Psoas muscle (tissue), 8 donors: ENCODE results near the gene ZMYND8. TPM values are rescaled to one million over a fixed set of nuclear protein-coding genes. Genes with fewer than 3 reads are reported as not detected.

Experiments
- ATAC-seq, 4 donors: fragments of 200-7000 bp; cut with Tn5 transposase; one replicate each; pipeline ENCODE4 v1.9.1; 2020; ENCODE audit warnings: moderate library complexity in 3 of 4, mild to moderate bottlenecking in 2 of 4
- DNase-seq, 2 donors: peaks; one replicate each; pipeline ENCODE4 v3.0.0-alpha.2; 2020
- H3K27ac ChIP-seq: fragments of 200-600 bp; one replicate; pipeline ENCODE4 v1.8.0; 2022
- H3K27me3 ChIP-seq, 3 donors: fragments of 200-600 bp in 1 of 3; one replicate each; pipeline versions ENCODE4 v1.6.1 to v1.8.0; 2013 to 2022; ENCODE audit warnings: low read length in 2 of 3, mild to moderate bottlenecking in 2 of 3, moderate library complexity in 1 of 3; ENCODE audit not compliant: insufficient read depth in 3 of 3
- H3K36me3 ChIP-seq, 2 donors: fragments of 200-600 bp in 1 of 2; one replicate each; pipeline versions ENCODE4 v1.6.1 to v1.8.0; 2013 to 2022; ENCODE audit warnings: low read depth in 1 of 2, mild to moderate bottlenecking in 1 of 2, moderate library complexity in 1 of 2; ENCODE audit not compliant: insufficient read depth in 1 of 2
- H3K4me1 ChIP-seq: fragments of 200-600 bp; one replicate; pipeline ENCODE4 v1.8.0; 2022
- H3K4me3 ChIP-seq: fragments of 200-600 bp; one replicate; pipeline ENCODE4 v1.8.0; 2022; ENCODE audit warnings: mild to moderate bottlenecking
- H3K9me3 ChIP-seq: fragments of 200-600 bp; one replicate; pipeline ENCODE4 v1.8.0; 2022
- CTCF ChIP-seq: fragments of 200-600 bp; IDR thresholded peaks from one replicate; pipeline ENCODE4 v1.8.0; 2022; ENCODE audit warnings: antibody characterized with exemption
- WGBS, 3 donors: extraction: QIAGEN DNeasy Blood & Tissue Kit; methylation state at CpG; one replicate each; pipeline versions ENCODE4 v1.1.6 to v1.1.7; 2013; 5-methylcytosine and 5-hydroxymethylcytosine counted together
- intact Hi-C, 2 donors: fragments of 100-400 bp; cut with DNase I; formaldehyde crosslinking; loops; one replicate each; pipeline versions ENCODE4 v1.11.0 to v1.14.2; 2022
- long read RNA-seq, 2 donors: library from polyadenylated mRNA; unstranded; transcript quantifications; one replicate each; pipeline ENCODE4 v2.0.0, GENCODE V29; 2021
- polyA plus RNA-seq, 3 donors: library from polyadenylated mRNA; stranded (reverse); fragments of 200-250 nt; gene quantifications; one replicate each; pipeline ENCODE4 v1.2.3, GENCODE V29; 2013
- total RNA-seq, 4 donors: library from RNA; stranded (reverse); fragmentation: NEBNext Ultra II Directional in 2 of 4; extraction: Animal tissue kit (Norgen Biotek cat#: 25700) in 2 of 4; gene quantifications; one replicate each; pipeline versions ENCODE4 v1.2.1 to v1.2.4, GENCODE V29; 2021 to 2023
- donor health status: healthy with polysubstance abuse.
- donor health status: DM: no; HTN: no; CAD: no; lungs with moderate emphysema.
- donor health status: Bipolar disorder and iron deficiency.
- donor health status: healthy.
- donor health status: DM: yes; HTN: yes; CAD: no.
- donor health status: DM: no; HTN: no; CAD: no.
- donor health status: DM: no; HTN: no; CAD: no.
- donor health status: DM: yes; HTN: yes; CAD: no.

The ZMYND8 gene
- total RNA-seq = 10 to 100 TPM; 17.7 to 42.9 (median 22.4) TPM
- 1 to 10 TPM; 4.7 to 9.5 (median 8.2) TPM for polyA plus RNA-seq
- long read RNA-seq, donor 1, partial matches to known transcripts = 15 of 23 reads
- long read RNA-seq, donor 1, other reads (novel, unspliced or antisense) = 8 of 23 reads
- long read RNA-seq, donor 2, partial matches to known transcripts = 20 of 38 reads
- long read RNA-seq, donor 2, other reads (novel, unspliced or antisense) = 18 of 38 reads

GRCh38 chr20:47356526-47357295 is at the start of gene ZMYND8:
Gene ZMYND8, minus strand, starts transcription at chr20:47356699. Its CDS starts 29 bp downstream, at chr20:47356670.
- intact Hi-C loops = no loop called here
- 6 to 8% (median 7%) methylated on average over 20 to 21 of the region's 21 CpGs for WGBS, 3 donors
- Histone ChIP-seq H3K27me3 (no peaks in the 10 kb centered on the region), H3K36me3 (no peaks in the 10 kb centered on the region), H3K4me1 (peaks cover 93% of the 10 kb centered on the region), H3K4me3 (peak within 1 kb of the TSS; percentile 61), H3K27ac (peak within 1 kb of the TSS; percentile 97), H3K9me3 (no peaks in the 10 kb centered on the region)
- peak; percentile 85 to 91 for DNase-seq
- ATAC-seq = peak; percentile 50 to 72 (median 66)
- TF ChIP-seq CTCF = no peak

GRCh38 chr20:47405775-47406325 is 49.4 kb upstream of the ZMYND8 start:
- Histone ChIP-seq H3K4me1 (peaks cover 20% of the 10 kb centered on the region), H3K9me3 (no peaks in the 10 kb centered on the region), H3K27ac (no peak overlapping the region), H3K27me3 (no peaks in the 10 kb centered on the region), H3K36me3 (no peaks in the 10 kb centered on the region), H3K4me3 (no peak overlapping the region)
- DNase-seq = no peak
- WGBS, 3 donors = 68 to 75% (median 70%) methylated on average over 4 of the region's 4 CpGs
- TF ChIP-seq CTCF = no peak
- no peak for ATAC-seq
- intact Hi-C loops = loop anchor here in 1 of 2 donors (10.0 kb wide), 1 partner anchor 189 kb away; no protein-coding TSS in a partner anchor

- no peaks in the 10 kb centered on the region for H3K36me3 ChIP-seq
- H3K4me1 ChIP-seq = peaks cover 15% of the 10 kb centered on the region
- H3K4me3 ChIP-seq = no peak overlapping the region
- WGBS, 3 donors = 94 to 98% (median 94%) methylated on average over 5 of the region's 5 CpGs
- no peaks in the 10 kb centered on the region for H3K27me3 ChIP-seq
- no peak overlapping the region for H3K27ac ChIP-seq
- TF ChIP-seq CTCF = no peak
- intact Hi-C loops = loop anchor here in 1 of 2 donors (10.0 kb wide), 1 partner anchor 194 kb away; no protein-coding TSS in a partner anchor
- ATAC-seq (no peak), DNase-seq (no peak)
- no peaks in the 10 kb centered on the region for H3K9me3 ChIP-seq
Observed at GRCh38 chr20:47400685-47401084, 44.2 kb upstream of the ZMYND8 start.

- intact Hi-C loops = no loop called here
- DNase-seq = no peak
Observed at GRCh38 chr20:47397652-47398301, 41.3 kb upstream of the ZMYND8 start.

More at GRCh38 chr20:47397652-47398301, 41.3 kb upstream of the ZMYND8 start:
- Histone ChIP-seq H3K36me3 (no peaks in the 10 kb centered on the region), H3K9me3 (no peaks in the 10 kb centered on the region), H3K27me3 (no peaks in the 10 kb centered on the region), H3K27ac (peak overlapping the region; percentile 62), H3K4me1 (peaks cover 10% of the 10 kb centered on the region), H3K4me3 (peak overlapping the region; percentile 32)
- peak in 3 of 4 donors; percentile 38 to 69 (median 60) for ATAC-seq
- 29 to 51% (median 30%) methylated on average over 9 of the region's 9 CpGs for WGBS, 3 donors
- no peak for TF ChIP-seq CTCF
